Thyroid gland (tissue), 4 donors: ENCODE data around the gene FIG4. TPM values are rescaled to one million over a fixed set of nuclear protein-coding genes. Genes with fewer than 3 reads are reported as not detected.

Experiments
- DNase-seq, 2 donors: peaks; one replicate each; pipeline ENCODE4 v3.0.0-alpha.2; 2019
- H3K27ac ChIP-seq, 3 donors: fragments of 200-600 bp; sonication (generic); 1 replicate in 2 of 3; 2 replicates in 1 of 3; pipeline ENCODE4 v1.5.1; 2016 to 2019; ENCODE audit warnings: mild to moderate bottlenecking in 1 of 3, moderate library complexity in 1 of 3
- H3K27me3 ChIP-seq: fragments of 200-600 bp; sonication (generic); one replicate; pipeline ENCODE4 v1.5.1; 2019
- H3K36me3 ChIP-seq, 2 donors: fragments of 200-600 bp; sonication (generic); one replicate each; pipeline ENCODE4 v1.5.1; 2016 to 2019
- H3K4me1 ChIP-seq, 2 donors: fragments of 200-600 bp; sonication (generic); one replicate each; pipeline ENCODE4 v1.5.1; 2017 to 2019
- H3K4me3 ChIP-seq, 3 donors: fragments of 200-600 bp; sonication (generic); replicated peaks in 1 of 3; 1 replicate in 2 of 3; 2 replicates in 1 of 3; pipeline ENCODE4 v1.5.1; 2016; ENCODE audit warnings: mild to moderate bottlenecking in 1 of 3
- H3K9me3 ChIP-seq: fragments of 200-600 bp; sonication (generic); one replicate; pipeline ENCODE4 v1.5.1; 2017
- POLR2A ChIP-seq, 2 donors: fragments of 450-650 bp; IDR thresholded peaks; one replicate each; pipeline ENCODE4 v1.6.1; 2017; ENCODE audit warnings: antibody characterized with exemption in 2 of 2, mild to moderate bottlenecking in 2 of 2, moderate library complexity in 1 of 2
- WGBS, 2 donors: methylation state at CpG; one replicate each; pipeline ENCODE4 v1.1.5; 2017; 5-methylcytosine and 5-hydroxymethylcytosine counted together
- intact Hi-C: fragments of 100-400 bp; cut with DNase I; formaldehyde crosslinking; loops from one replicate; pipeline ENCODE4 v1.15.1; 2023
- total RNA-seq, 4 donors: library from RNA; depleted of rRNA; stranded (reverse); fragments of >200 nt; gene quantifications; one replicate each; pipeline ENCODE4 v1.2.3, GENCODE V29; 2016
- TF ChIP-seq, protein P1 (sequence below), 6 experiments: fragments of 200-600 bp in 3 of 6; fragments of 450-650 bp in 3 of 6; sonication (generic) in 3 of 6; IDR thresholded peaks; one replicate each; pipeline ENCODE4 v1.5.1; 2016 to 2019; ENCODE audit warnings: antibody characterized with exemption in 6 of 6, mild to moderate bottlenecking in 2 of 6, inconsistent platforms in 1 of 6, moderate library complexity in 1 of 6

The FIG4 gene
- total RNA-seq, 4 donors from 2014 or later = 11.7 to 17.0 (median 16.6) TPM

- H3K4me1 ChIP-seq = no peaks in the 10 kb centered on the region
- peaks cover 0 to 8% of the 10 kb centered on the region in 2 donors for H3K36me3 ChIP-seq
- H3K9me3 ChIP-seq = no peaks in the 10 kb centered on the region
- intact Hi-C loops = no loop called here
- DNase-seq = no peak
- no peak overlapping the region for H3K4me3 ChIP-seq
- no peaks in the 10 kb centered on the region for H3K27me3 ChIP-seq
- no peak for TF ChIP-seq POLR2A (IDR thresholded peaks at IDR 0.05)
- TF ChIP-seq, protein P1, sequence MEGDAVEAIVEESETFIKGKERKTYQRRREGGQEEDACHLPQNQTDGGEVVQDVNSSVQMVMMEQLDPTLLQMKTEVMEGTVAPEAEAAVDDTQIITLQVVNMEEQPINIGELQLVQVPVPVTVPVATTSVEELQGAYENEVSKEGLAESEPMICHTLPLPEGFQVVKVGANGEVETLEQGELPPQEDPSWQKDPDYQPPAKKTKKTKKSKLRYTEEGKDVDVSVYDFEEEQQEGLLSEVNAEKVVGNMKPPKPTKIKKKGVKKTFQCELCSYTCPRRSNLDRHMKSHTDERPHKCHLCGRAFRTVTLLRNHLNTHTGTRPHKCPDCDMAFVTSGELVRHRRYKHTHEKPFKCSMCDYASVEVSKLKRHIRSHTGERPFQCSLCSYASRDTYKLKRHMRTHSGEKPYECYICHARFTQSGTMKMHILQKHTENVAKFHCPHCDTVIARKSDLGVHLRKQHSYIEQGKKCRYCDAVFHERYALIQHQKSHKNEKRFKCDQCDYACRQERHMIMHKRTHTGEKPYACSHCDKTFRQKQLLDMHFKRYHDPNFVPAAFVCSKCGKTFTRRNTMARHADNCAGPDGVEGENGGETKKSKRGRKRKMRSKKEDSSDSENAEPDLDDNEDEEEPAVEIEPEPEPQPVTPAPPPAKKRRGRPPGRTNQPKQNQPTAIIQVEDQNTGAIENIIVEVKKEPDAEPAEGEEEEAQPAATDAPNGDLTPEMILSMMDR (IDR thresholded peaks at IDR 0.05) = no peak
- 92 to 96% methylated on average over 2 of the region's 2 CpGs for WGBS, 2 donors
- H3K27ac ChIP-seq = no peak overlapping the region
Measured at GRCh38 chr6:109747221-109747620, 56.1 kb downstream of the FIG4 start.

DNA sequence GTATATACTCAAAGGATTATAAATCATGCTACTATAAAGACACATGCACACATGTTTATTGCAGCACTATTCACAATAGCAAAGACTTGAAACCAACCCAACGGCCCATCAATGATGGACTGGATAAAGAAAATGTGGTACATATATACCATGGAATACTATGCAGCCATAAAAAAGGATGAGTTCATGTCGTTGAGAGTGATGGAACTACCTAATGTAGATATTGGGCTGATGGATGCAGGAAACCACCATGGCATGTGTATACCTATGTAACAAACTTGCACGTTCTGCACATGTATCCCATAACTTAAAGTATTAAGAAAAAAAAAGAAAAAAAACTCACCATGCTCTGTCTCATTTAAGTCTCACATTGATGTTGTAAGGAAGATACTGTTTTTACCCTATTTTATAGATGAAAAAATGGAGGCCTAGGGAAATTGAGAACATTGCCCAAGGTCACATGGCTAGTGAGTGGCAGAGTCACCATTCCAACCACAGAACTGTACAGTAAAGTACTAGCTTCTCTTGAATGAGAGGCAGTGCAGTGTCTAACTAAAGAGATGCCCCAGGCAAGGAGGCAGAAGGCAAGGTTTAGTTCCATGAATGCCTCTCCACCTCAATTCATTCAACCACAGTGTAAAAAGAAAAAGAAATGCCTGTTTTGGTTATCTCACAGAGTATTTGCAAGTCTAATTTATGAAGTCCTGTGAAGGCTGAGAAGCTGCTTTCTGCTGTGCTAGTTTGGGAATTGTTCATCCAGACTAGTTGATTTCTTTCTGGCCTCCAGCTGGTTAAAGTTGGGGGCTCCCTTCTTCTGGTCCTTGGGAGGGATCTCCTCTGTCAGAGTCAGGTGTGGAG lies 68.2 kb downstream of the FIG4 start:
- WGBS, 2 donors = 97% methylated on average over 3 of the region's 3 CpGs
- no peak for TF ChIP-seq POLR2A (IDR thresholded peaks at IDR 0.05)
- TF ChIP-seq, protein P1 (IDR thresholded peaks at IDR 0.05) = no peak
- no peak overlapping the region for H3K4me3 ChIP-seq
- H3K27ac ChIP-seq = no peak overlapping the region
- no peaks in the 10 kb centered on the region for H3K27me3 ChIP-seq
- intact Hi-C loops = no loop called here
- no peaks in the 10 kb centered on the region for H3K9me3 ChIP-seq
- peaks cover 0 to 3% of the 10 kb centered on the region in 2 donors for H3K36me3 ChIP-seq
- no peaks in the 10 kb centered on the region for H3K4me1 ChIP-seq
- no peak for DNase-seq

GRCh38 chr6:109760208-109760607 lies 69.1 kb downstream of the FIG4 start:
- H3K4me1 ChIP-seq = no peaks in the 10 kb centered on the region
- no peak overlapping the region for H3K27ac ChIP-seq
- H3K4me3 ChIP-seq = no peak overlapping the region
- intact Hi-C loops = no loop called here
- no peaks in the 10 kb centered on the region for H3K9me3 ChIP-seq
- H3K27me3 ChIP-seq = no peaks in the 10 kb centered on the region
- TF ChIP-seq, protein P1 (IDR thresholded peaks at IDR 0.05) = no peak
- no peak for TF ChIP-seq POLR2A (IDR thresholded peaks at IDR 0.05)
- peaks cover 0 to 3% of the 10 kb centered on the region in 2 donors for H3K36me3 ChIP-seq
- 72 to 75% methylated on average over 2 of the region's 2 CpGs for WGBS, 2 donors
- DNase-seq = no peak

DNA sequence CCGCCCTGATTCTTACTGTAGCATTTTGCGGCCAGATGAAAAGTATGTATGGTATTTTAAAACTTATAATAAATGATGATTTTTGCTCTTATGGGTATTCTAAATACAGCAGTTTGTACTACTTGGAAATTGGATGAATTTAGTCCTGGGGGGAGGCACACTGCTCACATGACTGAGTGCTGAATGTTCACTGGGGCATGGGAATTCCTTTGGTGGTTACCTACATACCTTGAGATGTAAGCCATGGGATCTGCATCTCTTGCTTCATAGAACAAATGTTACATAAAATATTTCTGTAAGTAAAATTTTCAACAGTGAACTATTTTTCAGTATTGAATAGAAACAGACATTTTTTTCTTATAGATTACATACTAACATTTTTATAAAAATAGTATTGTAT lies 71.1 kb downstream of the FIG4 start:
- Histone ChIP-seq H3K36me3 (peaks cover 0 to 3% of the 10 kb centered on the region in 2 donors), H3K4me1 (no peaks in the 10 kb centered on the region), H3K4me3 (no peak overlapping the region), H3K9me3 (no peaks in the 10 kb centered on the region), H3K27ac (no peak overlapping the region), H3K27me3 (no peaks in the 10 kb centered on the region)
- WGBS, 2 donors = 96 to 98% methylated on average over 2 of the region's 2 CpGs
- intact Hi-C loops = no loop called here
- TF ChIP-seq, protein P1 (IDR thresholded peaks at IDR 0.05) = no peak
- TF ChIP-seq POLR2A (IDR thresholded peaks at IDR 0.05) = no peak
- no peak for DNase-seq

- Histone ChIP-seq H3K4me1 (no peaks in the 10 kb centered on the region), H3K9me3 (no peaks in the 10 kb centered on the region), H3K4me3 (no peak overlapping the region), H3K27ac (no peak overlapping the region), H3K36me3 (peaks cover 0 to 3% of the 10 kb centered on the region in 2 donors), H3K27me3 (no peaks in the 10 kb centered on the region)
- WGBS, 2 donors = 0 to 57% methylated on average over 1 of the region's 1 CpG
- intact Hi-C loops = no loop called here
- no peak for DNase-seq
- TF ChIP-seq POLR2A (IDR thresholded peaks at IDR 0.05) = no peak
- TF ChIP-seq, protein P1 (IDR thresholded peaks at IDR 0.05) = no peak
Measured at GRCh38 chr6:109762769-109763441, 71.8 kb downstream of the FIG4 start.
